ENCODE data around the gene TAB2. TPM values are rescaled to one million over a fixed set of nuclear protein-coding genes. Genes with fewer than 3 reads are reported as not detected.

Gene TAB2, protein sequence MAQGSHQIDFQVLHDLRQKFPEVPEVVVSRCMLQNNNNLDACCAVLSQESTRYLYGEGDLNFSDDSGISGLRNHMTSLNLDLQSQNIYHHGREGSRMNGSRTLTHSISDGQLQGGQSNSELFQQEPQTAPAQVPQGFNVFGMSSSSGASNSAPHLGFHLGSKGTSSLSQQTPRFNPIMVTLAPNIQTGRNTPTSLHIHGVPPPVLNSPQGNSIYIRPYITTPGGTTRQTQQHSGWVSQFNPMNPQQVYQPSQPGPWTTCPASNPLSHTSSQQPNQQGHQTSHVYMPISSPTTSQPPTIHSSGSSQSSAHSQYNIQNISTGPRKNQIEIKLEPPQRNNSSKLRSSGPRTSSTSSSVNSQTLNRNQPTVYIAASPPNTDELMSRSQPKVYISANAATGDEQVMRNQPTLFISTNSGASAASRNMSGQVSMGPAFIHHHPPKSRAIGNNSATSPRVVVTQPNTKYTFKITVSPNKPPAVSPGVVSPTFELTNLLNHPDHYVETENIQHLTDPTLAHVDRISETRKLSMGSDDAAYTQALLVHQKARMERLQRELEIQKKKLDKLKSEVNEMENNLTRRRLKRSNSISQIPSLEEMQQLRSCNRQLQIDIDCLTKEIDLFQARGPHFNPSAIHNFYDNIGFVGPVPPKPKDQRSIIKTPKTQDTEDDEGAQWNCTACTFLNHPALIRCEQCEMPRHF
- total RNA-seq: 10 to 100 TPM; 52.3 to 73.2 TPM
- long read RNA-seq, donor 1, full-length matches to known transcripts: 1 of 8 reads
- long read RNA-seq, donor 1, partial matches to known transcripts: 4 of 8 reads
- long read RNA-seq, donor 1, other reads (novel, unspliced or antisense): 3 of 8 reads
- long read RNA-seq, donor 2, partial matches to known transcripts: 5 of 13 reads
- long read RNA-seq, donor 2, other reads (novel, unspliced or antisense): 8 of 13 reads

- peak; percentile 87 for DNase-seq (ENCODE audit: low spot score)
- intact Hi-C loops (cut with DNase I): no loop called here
Observed at GRCh38 chr6:149317644-149318571, at the start of gene TAB2. TAB2 (plus strand) TSS chr6:149317712; CDS start chr6:149369998, 52,286 bp downstream.

DNA sequence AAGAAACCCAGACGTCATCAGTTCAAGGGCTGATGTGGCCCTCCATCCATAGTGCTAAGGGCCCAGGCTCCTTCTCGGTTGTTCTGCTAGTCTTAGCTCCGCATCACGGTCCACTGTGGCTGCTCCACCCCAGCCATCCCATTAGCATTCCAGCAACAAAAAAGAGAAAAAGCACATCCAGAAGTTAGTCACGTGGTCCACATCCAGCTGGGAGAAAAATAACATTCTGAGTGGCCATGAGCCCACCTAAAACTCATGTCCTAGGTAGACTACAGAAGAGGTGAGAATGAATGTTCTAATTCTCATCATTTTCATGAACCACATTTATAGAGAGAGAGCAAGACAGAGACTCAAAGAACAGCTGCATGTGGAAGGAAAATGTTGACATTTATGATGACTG lies 49.4 kb upstream of the TAB2 start:
- intact Hi-C loops (cut with DNase I): no loop called here
- DNase-seq (ENCODE audit: low spot score): no peak

DNA sequence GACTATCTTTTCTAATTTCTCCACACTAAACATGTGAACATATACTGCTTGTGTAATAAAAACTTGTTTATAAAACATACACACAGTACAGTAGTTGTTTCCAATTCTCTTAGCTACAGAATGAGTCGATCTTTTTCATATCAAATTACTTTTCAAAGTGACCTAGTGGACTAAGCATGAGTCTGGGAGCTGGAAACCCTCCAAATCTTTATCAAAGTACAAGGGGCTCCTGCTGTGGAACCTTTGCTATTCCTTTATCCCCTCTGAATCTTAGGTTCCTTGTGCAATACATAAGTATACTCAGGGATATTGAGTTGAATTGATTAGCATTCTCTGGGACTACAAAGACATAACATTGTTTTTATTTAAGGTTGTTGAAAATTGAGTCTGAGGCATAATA lies 48.7 kb upstream of the TAB2 start:
- intact Hi-C loops (cut with DNase I): no loop called here
- no peak for DNase-seq (ENCODE audit: low spot score)

DNA sequence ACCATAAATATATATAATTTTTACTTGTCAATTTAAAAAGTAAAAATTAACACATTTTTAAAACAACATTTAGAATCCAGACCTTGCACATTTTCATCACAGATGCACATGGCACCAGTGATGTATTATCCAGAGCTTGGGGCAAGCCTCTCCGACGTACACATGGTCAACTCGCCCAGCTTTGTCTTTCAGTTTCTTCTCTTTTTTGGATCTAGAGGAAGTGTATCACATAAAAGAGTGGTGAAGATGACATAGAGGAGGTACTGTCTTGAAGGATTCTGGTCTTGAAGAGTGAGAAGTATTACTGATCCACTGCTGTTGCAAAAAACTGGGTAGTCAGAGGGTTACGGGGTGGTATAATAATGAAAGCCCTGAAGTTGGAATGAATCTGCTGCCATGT lies 46.9 kb upstream of the TAB2 start:
- DNase-seq (ENCODE audit: low spot score): no peak

DNA sequence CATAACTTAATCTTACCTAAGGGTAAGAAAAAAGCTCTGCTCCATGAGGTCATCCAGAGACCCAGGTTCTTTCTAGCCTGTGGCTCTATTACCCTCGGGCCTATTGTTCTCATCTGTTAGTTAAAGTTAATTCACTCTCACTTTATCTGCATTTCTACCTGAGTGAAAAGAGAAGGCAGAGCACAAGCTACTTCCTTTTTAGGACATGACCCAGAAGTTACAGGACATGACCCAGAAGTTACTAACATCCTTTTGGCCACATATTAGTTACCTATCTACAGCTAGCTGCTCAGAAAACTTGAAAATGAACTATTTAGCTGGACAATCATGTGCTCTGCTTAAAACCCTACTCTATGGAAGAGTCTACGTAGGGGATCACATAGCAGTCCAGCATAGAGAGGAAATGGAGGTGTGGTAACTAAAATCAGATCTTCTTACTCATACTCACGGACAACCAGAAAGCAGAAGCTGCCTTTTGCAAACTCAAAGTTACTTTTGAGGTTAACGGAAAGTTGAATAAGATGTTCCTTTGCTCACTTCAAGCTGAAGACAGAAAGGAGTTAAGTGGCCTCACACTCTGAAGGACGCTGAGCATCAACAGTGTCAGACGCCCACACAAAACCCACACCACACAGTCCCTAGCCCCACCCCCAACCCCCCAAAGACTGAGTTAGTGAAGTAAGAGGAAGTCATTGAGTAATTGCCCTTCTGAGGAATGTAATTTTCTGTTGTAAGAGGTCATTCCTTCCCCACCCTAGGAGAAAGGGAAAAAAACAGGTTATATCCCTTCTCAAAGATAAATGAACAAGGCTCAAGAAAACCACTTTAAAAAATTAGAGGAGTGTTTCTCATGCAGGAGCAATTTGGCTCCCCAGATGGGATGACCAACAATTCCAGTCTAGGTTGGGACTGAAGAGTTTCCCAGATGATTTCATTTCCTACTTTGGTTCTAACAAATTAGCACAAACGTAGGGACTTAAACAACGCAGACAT lies 45.9 kb upstream of the TAB2 start:
- intact Hi-C loops (cut with DNase I): no loop called here
- no peak for DNase-seq (ENCODE audit: low spot score)

More for the DNA sequence above, 46.9 kb upstream of the TAB2 start:
- intact Hi-C loops (cut with DNase I): no loop called here

GRCh38 chr6:149273318-149273717 lies 44.2 kb upstream of the TAB2 start:
- intact Hi-C loops (cut with DNase I): no loop called here
- DNase-seq (ENCODE audit: low spot score): no peak

GRCh38 chr6:149275621-149276020 lies 41.9 kb upstream of the TAB2 start:
- intact Hi-C loops (cut with DNase I): no loop called here
- DNase-seq (ENCODE audit: low spot score): no peak

GRCh38 chr6:149277621-149278020 lies 39.9 kb upstream of the TAB2 start:
- intact Hi-C loops (cut with DNase I): no loop called here
- DNase-seq (ENCODE audit: low spot score): no peak

DNA sequence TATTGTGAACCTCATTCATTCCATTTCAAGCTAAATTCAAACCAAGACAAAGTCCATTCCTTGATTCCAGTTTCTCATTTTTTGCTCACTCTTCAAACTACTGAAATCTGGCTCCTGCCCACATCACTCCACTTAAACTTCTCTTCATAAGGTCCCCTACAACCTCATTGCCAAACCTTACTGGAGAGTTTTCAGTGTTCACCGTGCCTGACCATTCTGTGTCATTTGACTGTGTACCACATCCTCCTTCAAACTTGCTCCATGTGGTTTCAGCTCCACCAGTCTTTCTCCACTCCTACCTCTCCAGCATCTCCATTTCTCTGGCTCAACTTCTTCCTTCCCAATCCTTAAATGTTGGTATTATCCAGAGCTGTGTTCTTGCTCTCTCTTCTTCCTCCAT lies 38.5 kb upstream of the TAB2 start:
- intact Hi-C loops (cut with DNase I): no loop called here
- DNase-seq (ENCODE audit: low spot score): no peak

GRCh38 chr6:149284904-149285303 lies 32.6 kb upstream of the TAB2 start:
- DNase-seq (ENCODE audit: low spot score): no peak
- intact Hi-C loops (cut with DNase I): no loop called here

DNA sequence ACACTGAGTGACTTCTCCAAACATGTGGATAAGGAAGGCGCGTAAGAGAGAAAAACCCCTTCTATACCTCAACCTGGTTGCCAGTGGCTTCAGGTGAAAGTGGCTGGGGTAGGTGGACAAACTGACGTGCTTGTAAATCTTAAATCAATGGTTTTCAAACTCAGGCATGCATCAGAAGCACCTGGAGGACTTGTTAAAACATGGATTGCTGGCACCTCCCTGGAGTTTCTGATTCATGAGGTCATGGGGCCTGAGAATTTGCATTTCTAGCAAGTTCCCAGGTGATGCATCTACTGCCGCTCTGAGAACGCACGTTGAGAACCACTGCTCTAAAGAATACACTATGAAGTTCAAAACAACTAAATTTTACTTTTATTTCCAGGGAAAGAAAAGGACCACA lies 31.9 kb upstream of the TAB2 start:
- intact Hi-C loops (cut with DNase I): no loop called here
- DNase-seq (ENCODE audit: low spot score): no peak

GRCh38 chr6:149286905-149287304 lies 30.6 kb upstream of the TAB2 start:
- DNase-seq (ENCODE audit: low spot score): no peak
- intact Hi-C loops (cut with DNase I): no loop called here

GRCh38 chr6:149289192-149289781 lies 28.2 kb upstream of the TAB2 start:
- no peak for DNase-seq (ENCODE audit: low spot score)

GRCh38 chr6:149289966-149290365 lies 27.5 kb upstream of the TAB2 start:
- no peak for DNase-seq (ENCODE audit: low spot score)

More at GRCh38 chr6:149289192-149289781, 28.2 kb upstream of the TAB2 start:
- intact Hi-C loops (cut with DNase I): no loop called here

GRCh38 chr6:149293244-149293643 lies 24.3 kb upstream of the TAB2 start:
- no peak for DNase-seq (ENCODE audit: low spot score)
- intact Hi-C loops (cut with DNase I): no loop called here

More at GRCh38 chr6:149289966-149290365, 27.5 kb upstream of the TAB2 start:
- intact Hi-C loops (cut with DNase I): no loop called here

DNA sequence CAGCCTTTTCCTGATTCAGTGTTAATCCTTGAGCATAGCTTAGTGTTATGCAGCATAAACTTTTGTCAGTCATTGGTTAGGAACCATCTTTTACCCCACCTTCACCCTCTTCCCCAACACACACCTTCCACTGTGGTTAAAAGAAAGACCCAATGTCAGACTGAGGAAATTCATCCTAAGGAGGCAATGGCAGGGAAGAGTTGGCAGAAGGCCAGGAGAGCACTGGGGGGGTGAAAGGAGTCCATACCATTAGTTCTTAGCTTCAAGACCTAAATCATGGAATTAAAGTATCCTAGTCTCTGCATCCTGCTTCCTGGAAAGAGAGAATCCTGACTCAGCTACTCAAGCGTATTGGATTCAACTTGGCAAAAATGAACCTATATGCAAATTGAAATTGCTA lies 16.9 kb upstream of the TAB2 start:
- intact Hi-C loops (cut with DNase I): no loop called here
- DNase-seq (ENCODE audit: low spot score): no peak

DNA sequence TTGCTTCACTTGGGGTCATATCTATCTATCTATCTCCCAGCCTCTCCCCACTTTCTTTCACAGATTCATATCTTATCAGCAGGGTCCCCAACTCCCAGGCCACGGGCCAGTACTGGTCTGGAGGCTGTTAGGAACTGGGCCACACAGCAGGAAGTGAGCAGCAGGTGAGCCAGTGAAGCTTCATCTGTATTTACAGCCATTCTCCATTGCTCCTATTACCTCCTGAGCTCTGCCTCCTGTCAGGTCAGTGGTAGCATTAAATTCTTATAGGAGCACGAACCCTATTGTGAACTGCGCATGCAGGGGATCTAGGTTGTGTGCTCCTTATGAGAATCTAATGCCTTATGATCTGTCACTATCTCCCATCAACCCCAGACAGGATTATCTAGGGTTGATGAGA lies 14.8 kb upstream of the TAB2 start:
- no peak for DNase-seq (ENCODE audit: low spot score)
- intact Hi-C loops (cut with DNase I): no loop called here

DNA sequence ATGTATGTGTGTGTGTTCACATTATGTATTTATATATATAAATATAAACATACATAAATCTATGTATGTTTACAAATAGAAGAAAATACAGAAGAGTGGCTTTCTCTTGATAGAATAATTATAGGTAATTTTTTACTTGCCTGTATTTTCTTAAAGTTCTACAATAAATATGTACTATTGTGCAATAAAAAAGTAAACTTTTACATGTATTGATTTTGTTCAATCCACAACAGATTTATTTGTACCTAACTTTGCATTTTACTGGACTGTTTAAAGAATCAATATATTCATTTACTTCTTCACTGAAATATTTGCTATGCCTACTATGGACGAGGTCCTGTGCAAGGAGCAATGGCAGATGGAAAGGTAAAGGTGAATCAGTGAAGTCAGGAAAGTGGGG lies 14.0 kb upstream of the TAB2 start:
- intact Hi-C loops (cut with DNase I): no loop called here
- DNase-seq (ENCODE audit: low spot score): no peak
